Upper lobe of right lung (tissue), 1 donor: ENCODE measurements around the gene CD6. TPM values are rescaled to one million over a fixed set of nuclear protein-coding genes. Genes with fewer than 3 reads are reported as not detected.

Experiments
- ATAC-seq: fragments of 200-7000 bp; cut with Tn5 transposase; one replicate; pipeline ENCODE4 v1.9.1; 2020; ENCODE audit warnings: mild to moderate bottlenecking, moderate library complexity
- DNase-seq: peaks from one replicate; pipeline ENCODE4 v3.0.0-alpha.2; 2020
- H3K27ac ChIP-seq: fragments of 200-600 bp; one replicate; pipeline ENCODE4 v1.8.0; 2022
- H3K27me3 ChIP-seq: fragments of 200-600 bp; one replicate; pipeline ENCODE4 v1.8.0; 2022; ENCODE audit warnings: mild to moderate bottlenecking
- H3K36me3 ChIP-seq: fragments of 200-600 bp; one replicate; pipeline ENCODE4 v1.8.0; 2022
- H3K4me1 ChIP-seq: fragments of 200-600 bp; one replicate; pipeline ENCODE4 v1.8.0; 2022
- H3K4me3 ChIP-seq: fragments of 200-600 bp; one replicate; pipeline ENCODE4 v1.8.0; 2022; ENCODE audit warnings: mild to moderate bottlenecking
- H3K9me3 ChIP-seq: fragments of 200-600 bp; one replicate; pipeline ENCODE4 v1.8.0; 2022
- intact Hi-C: fragments of 100-400 bp; cut with DNase I; formaldehyde crosslinking; loops from one replicate; pipeline ENCODE4 v1.11.0; 2022
- total RNA-seq: library from RNA; stranded (reverse); fragmentation: NEBNext Ultra II Directional; extraction: Animal tissue kit (Norgen Biotek cat#: 25700); gene quantifications from one replicate; pipeline ENCODE4 v1.2.1, GENCODE V29; 2021
- TF ChIP-seq, protein P1 (sequence below): fragments of 200-600 bp; IDR thresholded peaks from one replicate; pipeline ENCODE4 v1.8.0; 2022; ENCODE audit warnings: antibody characterized with exemption
- donor health status: DM: no; HTN: yes; CAD: no; lungs with severe emphysema.

Gene CD6
- total RNA-seq, 1 donor from 2014 or later: 3.9 TPM

DNA sequence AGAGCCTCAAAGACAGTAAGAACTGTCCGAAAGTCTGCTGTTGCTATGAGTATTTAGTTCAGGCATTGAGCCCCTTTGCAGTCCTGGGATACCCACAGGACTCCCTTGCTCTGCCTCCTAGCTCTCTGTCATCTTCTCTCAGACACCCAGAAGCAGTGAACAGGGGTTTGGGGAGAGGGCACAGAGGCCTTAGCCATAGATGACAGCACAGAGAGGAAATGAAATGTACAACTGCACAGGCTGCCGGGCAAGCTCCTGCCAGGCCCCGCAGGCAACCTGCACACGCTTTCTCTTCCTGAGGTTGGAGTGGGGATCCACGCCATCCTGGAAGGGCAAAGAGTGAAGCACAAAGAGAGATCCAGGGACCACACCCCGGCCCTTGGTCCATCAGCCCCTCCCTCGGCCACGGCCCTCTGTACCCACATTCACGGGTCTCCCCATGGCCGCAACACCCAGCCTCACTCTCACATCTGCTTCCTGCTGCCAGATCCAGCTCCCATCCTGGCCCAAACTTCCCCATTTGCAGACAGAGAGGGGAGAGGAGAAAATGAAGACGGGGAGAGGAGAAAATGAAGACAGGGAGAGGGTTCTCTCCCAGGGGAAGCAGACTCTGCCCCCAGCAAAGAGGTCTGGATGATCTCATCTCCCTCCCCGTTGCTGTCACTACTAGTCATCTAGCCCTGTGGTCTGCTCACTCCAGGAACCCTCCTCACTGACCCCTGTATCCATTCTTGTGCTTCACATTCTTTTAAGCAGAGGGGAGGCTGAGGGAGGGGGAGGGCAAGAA, 40.7 kb downstream of the CD6 start:
- DNase-seq (no peak), ATAC-seq (peak; percentile 30)
- Histone ChIP-seq H3K27ac (no peak overlapping the region), H3K4me1 (peaks cover 9% of the 10 kb centered on the region), H3K27me3 (peaks cover 7% of the 10 kb centered on the region), H3K36me3 (no peaks in the 10 kb centered on the region), H3K9me3 (no peaks in the 10 kb centered on the region), H3K4me3 (no peak overlapping the region)
- intact Hi-C loops: no loop called here
- TF ChIP-seq, protein P1, sequence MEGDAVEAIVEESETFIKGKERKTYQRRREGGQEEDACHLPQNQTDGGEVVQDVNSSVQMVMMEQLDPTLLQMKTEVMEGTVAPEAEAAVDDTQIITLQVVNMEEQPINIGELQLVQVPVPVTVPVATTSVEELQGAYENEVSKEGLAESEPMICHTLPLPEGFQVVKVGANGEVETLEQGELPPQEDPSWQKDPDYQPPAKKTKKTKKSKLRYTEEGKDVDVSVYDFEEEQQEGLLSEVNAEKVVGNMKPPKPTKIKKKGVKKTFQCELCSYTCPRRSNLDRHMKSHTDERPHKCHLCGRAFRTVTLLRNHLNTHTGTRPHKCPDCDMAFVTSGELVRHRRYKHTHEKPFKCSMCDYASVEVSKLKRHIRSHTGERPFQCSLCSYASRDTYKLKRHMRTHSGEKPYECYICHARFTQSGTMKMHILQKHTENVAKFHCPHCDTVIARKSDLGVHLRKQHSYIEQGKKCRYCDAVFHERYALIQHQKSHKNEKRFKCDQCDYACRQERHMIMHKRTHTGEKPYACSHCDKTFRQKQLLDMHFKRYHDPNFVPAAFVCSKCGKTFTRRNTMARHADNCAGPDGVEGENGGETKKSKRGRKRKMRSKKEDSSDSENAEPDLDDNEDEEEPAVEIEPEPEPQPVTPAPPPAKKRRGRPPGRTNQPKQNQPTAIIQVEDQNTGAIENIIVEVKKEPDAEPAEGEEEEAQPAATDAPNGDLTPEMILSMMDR: no peak

DNA sequence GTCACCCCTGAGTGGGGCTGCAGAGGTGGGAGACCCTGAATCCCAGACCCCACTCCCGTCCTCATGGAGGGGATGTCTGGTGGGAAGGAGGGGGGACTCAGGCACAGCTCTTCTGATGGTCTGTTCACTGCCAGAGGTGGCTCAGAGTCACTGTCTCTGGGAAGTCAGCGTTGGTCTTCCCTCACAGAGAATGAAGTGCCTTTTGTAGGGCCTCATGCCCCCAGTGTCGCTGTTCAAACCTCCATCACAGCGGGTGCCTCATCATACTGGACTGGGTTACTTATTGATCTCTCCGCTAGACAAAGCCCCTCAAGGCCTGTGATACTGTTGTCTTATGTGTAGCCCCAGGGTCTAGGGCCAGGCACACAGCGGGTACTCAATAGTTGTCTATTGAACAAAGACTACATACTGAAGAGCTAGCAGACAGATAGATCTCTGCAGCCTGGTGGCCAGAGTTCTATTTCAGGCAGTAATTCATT, 41.3 kb downstream of the CD6 start:
- intact Hi-C loops: no loop called here
- Histone ChIP-seq H3K4me1 (peaks cover 5% of the 10 kb centered on the region), H3K27ac (no peak overlapping the region), H3K4me3 (no peak overlapping the region), H3K9me3 (no peaks in the 10 kb centered on the region), H3K36me3 (no peaks in the 10 kb centered on the region), H3K27me3 (peaks cover 2% of the 10 kb centered on the region)
- TF ChIP-seq, protein P1: no peak
- no peak for ATAC-seq
- no peak for DNase-seq

DNA sequence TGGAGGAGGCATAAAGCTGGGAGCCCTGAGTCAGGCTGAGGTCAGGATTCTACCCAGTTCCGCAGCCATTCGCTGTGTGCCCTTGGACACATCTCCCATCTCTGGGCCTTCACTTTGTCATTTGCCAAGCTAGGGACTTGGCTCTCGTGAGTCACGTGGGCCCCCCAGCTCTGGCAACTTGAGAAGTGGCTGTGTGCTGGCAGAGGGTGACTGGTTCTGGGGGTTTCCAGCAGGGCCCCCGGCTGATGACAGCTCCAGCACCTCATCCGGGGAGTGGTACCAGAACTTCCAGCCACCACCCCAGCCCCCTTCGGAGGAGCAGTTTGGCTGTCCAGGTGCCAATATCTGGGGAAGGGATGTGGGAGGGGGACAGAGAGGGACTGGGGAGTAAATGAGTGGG, 46.6 kb downstream of the CD6 start:
- intact Hi-C loops: no loop called here
- H3K4me1 ChIP-seq: peaks cover 7% of the 10 kb centered on the region
- H3K27ac ChIP-seq: no peak overlapping the region
- TF ChIP-seq, protein P1: no peak
- no peak for ATAC-seq
- no peak for DNase-seq
- H3K36me3 ChIP-seq: no peaks in the 10 kb centered on the region
- H3K27me3 ChIP-seq: no peaks in the 10 kb centered on the region
- no peak overlapping the region for H3K4me3 ChIP-seq
- no peaks in the 10 kb centered on the region for H3K9me3 ChIP-seq

DNA sequence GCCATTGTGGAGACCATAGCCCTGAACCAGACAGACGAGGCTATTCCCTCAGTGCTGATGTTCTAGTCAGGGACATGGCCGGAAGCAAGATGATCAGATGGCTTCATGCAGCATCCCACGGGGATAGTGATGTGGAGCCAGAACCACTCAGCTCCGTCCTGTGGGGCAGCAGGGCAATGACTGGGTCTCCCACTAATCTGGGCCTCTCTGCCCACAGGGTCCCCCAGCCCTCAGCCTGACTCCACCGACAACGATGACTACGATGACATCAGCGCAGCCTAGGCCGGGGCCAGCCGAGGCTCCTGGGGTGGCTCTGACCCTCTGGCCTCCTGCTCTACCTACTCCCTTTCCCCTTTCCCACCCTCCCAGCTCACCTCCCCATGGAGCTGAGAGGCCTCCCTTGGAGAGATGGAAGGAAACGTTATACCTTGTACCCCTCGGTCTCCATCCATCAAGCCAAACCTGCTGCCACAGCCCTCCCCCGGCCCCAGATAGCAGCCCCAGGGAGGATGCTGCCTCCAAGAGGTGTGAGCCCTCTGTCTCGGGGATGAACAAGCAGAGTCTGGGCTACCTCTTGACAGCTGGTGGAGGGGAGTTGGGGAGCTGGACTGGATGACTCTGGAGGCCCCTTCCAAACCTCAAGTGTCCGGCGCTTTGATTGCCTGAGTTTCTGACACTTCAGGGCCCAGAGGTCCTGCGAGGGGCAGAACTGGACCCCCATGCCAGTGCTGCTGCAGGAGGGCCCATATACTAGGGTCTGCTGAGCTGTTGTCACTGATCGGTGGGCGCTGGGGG, 47.8 kb downstream of the CD6 start:
- Histone ChIP-seq H3K9me3 (no peaks in the 10 kb centered on the region), H3K27ac (no peak overlapping the region), H3K4me1 (peaks cover 14% of the 10 kb centered on the region), H3K27me3 (no peaks in the 10 kb centered on the region), H3K36me3 (no peaks in the 10 kb centered on the region), H3K4me3 (no peak overlapping the region)
- ATAC-seq: no peak
- TF ChIP-seq, protein P1: no peak
- DNase-seq: no peak
- intact Hi-C loops: no loop called here

DNA sequence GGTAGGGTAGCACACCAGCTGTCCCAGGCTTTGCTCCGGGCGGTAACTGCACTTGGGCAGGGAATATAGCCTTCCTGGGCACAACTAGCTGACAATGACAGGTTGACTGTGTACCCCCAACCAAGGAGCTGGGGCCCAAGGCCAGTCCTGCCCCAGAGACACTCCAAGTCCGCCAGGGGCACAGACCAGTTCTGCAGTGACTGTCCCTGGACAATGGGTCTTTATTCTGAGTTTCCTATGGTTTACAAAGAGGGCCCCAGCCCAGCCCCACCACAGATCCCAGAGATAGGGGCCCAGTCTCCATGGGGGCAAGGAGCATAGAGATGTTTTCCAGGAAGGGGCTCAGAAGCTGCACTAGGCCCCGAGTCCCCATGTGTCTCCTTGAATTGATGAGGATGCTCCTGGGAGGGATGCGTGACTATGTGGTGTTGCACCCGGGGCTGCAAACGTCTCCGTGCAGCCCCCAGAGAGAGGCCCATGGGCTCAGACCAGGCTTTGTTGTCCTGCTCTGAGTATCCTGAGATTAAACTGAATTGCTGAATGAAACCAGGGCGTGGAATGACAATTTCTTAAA, 48.4 kb downstream of the CD6 start:
- ATAC-seq: no peak
- no peak overlapping the region for H3K27ac ChIP-seq
- intact Hi-C loops: no loop called here

More for the DNA sequence above, 48.4 kb downstream of the CD6 start:
- H3K4me3 ChIP-seq: no peak overlapping the region
- H3K36me3 ChIP-seq: no peaks in the 10 kb centered on the region
- no peaks in the 10 kb centered on the region for H3K27me3 ChIP-seq
- no peak for DNase-seq
- H3K9me3 ChIP-seq: no peaks in the 10 kb centered on the region
- TF ChIP-seq, protein P1: no peak
- H3K4me1 ChIP-seq: peaks cover 14% of the 10 kb centered on the region
